ENCODE measurements around the gene TMEM134.
"Not testable (repeated sequence)": the region's sequence is repeated elsewhere in the genome, so short reads cannot be mapped to it uniquely, and the experiment has no call there.

Gene TMEM134

DNA sequence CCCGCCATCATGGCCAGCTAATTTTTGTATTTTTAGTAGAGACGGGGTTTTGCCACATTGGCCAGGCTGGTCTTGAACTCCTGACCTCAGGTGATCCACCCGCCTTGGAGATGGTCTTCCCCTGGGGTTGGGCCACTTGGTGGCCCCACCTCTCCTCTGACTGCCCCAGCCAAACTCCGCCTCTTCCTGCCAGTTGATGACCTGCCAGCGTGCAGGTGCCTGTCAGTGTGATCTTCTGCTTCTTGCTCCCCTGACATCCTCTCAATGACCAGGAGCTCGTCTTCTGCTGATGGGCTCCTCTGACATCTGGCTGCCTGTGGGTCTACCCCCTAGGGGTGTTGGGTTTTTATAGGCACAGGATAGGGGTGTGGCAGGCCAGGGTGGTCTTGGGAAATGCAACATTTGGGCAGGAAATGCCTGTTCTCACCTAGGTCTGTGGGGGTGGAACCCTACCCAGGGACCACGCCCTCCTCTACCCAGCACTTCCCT, 16.9 kb upstream of the TMEM134 start:
- not testable (repeated sequence) for DNase-seq (ENCODE audit: low spot score)

DNA sequence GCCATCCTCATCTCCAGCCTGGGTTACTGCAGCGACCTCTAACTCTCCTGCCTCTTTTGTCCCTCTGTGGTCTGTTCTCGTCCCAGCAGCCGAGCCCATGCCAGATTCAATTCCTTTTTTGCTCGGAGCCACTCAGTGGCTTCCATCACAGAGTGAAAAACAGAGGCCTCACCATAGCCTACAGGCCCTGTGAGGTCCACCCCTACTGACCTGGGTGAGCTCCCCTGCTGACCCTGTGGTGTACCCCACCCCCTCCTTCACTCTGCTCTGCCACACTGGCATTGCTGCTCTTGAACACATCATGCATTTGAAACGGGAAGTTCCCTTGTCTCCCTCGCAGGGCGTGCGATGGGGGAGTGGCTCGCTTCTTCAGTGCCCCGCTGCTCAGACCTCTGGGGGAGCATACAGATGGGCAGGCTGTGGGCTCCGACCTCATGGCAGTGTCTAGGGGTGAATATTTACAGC, 15.8 kb upstream of the TMEM134 start:
- DNase-seq (ENCODE audit: low spot score) = no peak

DNA sequence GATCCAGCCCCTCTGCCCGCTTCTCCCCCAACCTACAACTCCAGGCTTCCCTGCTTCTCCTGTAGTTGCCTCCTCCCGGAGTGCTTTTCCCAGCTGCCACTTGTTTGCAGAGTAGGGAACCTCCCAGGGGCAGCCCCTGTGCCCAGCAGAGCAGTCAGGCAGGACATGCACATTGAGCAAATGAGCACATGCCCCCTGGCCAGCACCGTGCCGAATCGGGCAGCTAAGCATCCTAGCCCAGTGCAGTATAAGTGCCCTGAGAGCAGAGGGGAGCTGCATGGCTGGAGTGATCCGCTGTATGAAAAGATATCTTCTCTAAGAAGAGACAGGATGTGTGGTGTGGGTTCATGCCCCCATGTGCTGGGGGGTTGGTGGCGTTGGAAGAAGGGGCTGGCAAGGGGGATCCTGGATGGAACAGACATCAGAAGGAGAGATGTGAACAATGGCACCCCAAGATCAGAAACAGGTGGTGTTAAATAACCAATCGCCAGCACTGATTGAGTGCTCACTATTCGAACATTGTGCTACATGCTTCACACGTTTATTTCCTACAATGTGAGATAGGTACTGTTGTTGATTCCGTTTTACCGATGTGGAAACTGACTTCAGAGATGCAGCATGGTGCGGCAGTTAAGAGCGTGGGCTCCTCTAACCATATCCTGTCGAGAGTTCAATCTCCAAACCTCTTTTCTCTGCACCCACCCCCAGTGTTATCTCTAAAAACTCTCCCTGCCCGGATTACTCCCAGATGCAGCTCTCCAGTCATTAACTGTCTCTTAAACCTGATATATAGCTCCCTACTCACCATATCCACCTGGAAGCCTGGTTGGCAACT, 15.0 kb upstream of the TMEM134 start:
- no peak for DNase-seq (ENCODE audit: low spot score)

DNA sequence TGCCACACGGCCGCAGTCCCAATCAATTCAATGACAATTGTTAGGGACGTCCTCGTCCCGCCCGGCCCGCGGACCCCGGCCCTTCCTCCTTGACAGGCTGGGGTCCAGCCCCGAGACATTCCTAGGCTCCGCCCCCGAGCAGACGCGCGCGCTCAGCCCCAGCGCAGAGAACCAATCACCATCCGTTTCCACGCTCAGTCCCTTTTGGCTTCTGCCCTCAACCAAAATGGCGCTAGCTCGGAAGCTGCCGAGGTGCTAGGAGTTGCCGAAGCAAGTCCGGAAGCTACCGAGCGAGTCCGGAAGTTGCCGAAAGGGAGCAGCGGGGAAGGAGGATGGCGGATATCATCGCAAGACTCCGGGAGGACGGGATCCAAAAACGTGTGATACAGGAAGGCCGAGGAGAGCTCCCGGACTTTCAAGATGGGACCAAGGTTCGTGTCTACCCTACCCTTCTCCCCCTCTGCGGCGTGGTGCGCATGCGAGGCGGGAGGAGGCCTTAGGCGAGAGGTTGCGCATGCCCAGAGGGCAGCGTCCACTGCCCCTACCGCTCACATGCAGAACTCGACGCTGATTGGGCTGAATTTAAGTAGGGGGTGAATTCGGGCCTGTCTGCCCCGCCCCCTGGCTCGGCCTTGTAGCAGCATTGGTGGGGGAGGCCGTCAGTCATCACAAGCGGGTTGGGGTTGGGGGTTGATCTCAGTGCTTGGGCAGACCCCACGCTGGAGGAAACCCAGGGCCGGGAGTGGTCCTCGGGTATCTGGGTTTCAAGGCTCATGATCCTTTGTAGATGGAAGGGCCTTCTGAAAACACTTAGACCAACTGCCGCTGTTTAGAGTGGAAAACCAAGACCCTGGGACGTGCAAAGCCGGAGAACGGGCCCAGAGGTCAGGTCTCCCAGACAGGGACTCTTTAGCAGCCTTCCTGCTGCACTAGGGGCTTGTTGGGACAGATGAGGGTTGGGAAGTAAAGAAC, 14.1 kb upstream of the TMEM134 start, which contains the start of gene AIP:
AIP (plus strand) TSS at position 200 of the 972 bp plus-strand sequence; CDS start at position 333, 133 bp downstream.
- DNase-seq (ENCODE audit: low spot score) = peak; percentile 100

DNA sequence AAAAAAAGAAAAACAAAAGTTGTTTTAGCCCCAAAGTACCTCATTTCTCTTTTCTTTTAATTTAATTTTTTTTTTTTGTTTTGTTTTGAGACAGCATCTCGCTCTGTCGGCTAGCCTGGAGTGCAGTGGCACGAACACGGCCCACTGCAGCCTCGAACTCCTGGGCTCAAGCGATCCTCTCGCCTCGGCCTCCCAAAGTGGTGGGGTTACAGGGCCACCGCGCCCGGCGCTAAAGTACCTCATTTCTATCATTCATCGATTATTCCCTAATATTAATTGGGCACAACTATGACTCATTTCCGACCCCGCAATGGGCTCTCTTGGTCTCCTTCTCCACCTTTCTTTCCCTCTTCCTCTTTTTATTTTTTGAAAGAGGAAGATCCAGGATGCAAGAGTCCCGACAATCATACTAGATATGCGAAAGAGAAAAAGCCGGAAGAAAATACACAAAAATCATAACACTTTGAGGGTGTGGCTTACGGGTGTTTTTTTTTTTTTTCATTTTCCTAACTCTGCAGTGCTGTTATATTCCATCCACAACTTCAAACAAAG, 13.3 kb upstream of the TMEM134 start:
- DNase-seq (ENCODE audit: low spot score) = no peak

DNA sequence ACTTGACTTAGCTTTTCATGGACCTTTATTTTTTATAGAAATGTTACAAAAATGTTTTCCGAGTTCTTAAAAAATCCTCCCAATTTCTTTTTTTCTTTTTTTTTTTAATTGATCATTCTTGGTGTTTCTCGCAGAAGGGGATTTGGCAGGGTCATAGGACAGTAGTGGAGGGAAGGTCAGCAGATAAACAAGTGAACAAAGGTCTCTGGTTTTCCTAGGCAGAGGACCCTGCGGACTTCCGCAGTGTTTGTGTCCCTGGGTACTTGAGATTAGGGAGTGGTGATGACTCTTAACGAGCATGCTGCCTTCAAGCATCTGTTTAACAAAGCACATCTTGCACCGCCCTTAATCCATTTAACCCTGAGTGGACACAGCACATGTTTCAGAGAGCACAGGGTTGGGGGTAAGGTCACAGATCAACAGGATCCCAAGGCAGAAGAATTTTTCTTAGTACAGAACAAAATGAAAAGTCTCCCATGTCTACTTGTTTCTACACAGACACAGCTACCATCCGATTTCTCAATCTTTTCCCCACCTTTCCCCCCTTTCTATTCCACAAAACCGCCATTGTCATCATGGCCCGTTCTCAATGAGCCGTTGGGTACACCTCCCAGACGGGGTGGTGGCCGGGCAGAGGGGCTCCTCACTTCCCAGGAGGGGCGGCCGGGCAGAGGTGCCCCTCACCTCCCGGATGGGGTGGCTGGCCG, 8.4 kb upstream of the TMEM134 start:
- not testable (repeated sequence) for DNase-seq (ENCODE audit: low spot score)

DNA sequence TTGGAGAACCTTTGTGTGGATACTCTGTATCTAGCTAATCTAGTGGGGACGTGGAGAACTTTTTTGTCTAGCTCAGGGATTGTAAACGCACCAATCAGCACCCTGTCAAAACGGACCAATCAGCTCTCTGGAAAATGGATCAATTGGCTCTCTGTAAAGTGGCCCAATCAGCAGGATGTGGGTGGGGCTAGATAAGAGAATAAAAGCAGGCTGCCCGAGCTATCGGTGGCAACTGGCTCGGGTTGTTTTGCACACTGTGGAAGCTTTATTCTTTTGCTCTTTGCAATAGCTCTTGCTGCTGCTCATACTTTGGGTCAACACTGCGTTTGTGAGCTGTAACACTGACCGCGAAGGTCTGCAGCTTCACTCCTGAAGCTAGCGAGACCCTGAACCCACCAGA, 7.6 kb upstream of the TMEM134 start:
- not testable (repeated sequence) for DNase-seq (ENCODE audit: low spot score)

DNA sequence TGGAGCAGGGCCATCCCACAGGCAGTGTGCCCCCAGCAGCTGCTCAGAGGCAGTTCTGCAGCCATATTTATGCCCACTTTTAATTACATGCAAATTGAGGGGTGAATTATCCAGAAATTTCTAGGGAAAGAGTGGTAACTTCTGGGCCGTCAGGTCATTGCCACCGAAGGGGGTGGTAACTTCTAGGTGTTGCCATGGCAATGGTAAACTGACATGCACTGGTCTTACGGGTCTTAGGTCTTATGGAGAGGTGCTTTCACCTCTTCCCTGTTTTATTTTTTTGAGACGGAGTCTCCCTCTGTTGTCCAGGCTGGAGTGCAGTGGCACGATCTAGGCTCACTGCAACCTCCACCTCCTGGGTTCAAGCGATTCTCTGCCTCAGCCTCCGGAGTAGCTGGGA, 3.8 kb upstream of the TMEM134 start:
- DNase-seq (ENCODE audit: low spot score) = no peak

DNA sequence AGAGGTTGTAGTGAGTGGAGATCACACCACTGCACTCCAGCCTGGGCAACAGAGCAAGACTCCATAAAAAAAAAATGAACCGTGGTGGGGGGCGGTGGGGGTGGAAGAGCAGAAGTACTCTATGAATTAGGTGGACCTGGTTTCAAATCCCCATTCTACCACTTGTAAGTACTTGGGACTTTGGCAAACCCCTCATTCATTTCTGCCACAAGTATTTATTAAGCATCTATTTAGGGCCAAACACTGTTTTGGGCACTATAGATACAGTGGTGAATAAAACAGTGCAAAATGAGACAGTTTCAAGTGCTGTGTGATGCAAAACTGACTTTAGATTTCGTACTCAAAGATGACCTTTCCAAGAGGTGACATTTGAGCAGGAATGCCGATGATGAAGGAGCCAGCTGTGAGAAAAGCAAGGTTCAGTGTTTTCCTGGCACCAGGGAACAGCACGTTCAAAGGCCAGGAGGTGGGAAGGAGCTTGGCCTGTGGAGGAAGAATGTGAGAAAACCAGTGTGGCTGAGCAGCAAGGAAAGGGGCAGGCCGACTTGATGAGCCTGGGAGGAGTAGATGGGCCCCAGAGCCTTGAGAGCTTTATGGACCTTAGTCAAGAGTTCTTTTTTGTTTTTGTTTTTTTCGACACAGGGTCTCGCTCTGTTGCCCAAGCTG, 1.4 kb upstream of the TMEM134 start:
- no peak for DNase-seq (ENCODE audit: low spot score)

DNA sequence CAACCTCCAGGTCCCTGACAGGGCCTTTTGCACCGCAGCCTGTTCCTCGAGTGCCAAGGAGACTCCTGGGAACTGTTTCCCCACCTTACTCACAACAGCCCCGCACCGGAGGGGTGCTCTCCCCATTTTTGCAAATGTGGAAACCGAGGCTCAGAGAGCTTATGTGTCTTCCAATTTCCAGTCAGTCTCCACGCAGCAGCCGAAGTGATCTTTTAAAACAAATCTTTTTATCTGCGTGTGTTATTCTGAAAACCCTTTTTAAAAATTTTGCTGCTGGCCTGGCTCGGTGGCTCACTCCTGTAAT, 409 bp upstream of the TMEM134 start:
- DNase-seq (ENCODE audit: low spot score) = no peak

DNA sequence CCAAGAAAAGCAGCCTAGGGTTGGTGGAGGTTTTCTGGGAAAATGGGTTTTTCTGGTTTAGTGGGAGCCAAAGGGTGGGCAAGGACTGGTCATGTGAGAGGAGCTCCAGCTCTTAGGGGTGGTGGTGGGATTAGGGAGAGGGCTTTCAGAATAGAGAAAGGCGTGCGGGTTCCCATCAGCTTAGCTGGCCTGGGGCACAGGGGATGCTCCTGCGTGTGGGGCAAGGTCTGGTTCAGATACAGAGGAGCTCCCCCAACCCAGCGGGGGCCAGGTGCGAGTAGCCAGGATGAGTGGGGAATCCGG, 644 bp downstream of the TMEM134 start:
- no peak for DNase-seq (ENCODE audit: low spot score)

DNA sequence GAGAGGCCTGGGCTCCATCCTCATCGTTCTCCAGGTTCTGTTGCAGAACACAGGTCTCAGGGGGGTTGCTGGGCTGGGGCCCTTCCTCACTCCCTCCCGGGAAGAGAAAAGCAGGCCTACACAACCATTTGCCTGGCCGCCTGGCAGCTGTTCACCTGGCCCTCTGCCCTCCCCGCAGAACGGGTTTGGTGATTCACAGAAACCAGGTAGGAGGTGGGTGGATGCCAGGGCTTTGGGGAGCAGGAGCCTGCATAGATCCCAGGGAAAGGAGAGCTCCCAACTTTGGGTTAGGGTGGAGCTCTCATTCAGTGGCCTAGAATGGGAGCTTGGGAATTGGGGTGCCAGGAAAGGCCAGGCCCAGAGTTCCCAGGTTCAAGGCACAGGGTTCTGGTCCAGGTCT, 995 bp downstream of the TMEM134 start:
- DNase-seq (ENCODE audit: low spot score) = no peak

DNA sequence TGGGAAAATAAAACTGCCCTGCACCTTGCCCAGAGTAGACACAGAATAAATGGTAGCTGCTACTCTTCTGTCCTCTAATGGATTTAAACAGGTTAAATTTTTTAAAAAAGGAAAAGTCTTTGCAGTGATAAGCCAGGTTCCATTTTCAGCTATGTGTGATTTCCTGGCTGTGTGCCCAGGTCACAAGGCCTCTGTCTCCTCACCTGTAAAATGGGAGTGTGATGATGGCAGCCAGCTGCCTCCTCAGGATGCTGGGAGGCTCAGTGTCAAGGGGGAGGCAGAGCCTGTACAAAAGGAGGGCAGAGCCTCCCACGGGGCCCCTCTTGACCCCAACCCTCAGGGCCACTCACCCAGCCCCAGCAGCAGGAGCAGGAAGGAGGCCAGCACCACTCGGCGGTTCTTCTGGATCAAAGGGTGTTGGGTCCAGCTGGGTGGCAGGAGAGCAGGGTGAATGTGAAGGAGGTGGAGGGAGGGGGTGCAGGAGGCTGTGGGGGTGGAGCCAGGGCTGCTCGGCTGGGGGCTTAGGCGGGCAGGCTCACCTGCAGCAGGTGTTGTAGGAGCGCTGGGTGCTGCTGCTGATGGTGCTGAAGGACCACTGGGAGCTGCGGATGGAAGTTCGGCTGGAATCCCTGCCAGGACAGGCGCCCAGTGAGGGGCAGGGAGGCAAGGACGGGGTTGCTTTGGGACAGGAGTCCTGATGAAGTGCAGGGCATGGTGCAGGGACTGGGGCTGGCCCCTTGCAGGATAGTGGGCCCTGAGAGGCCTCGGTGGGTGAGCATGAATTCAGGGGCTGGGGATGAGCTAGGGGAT, 1.9 kb downstream of the TMEM134 start:
- DNase-seq (ENCODE audit: low spot score) = no peak

DNA sequence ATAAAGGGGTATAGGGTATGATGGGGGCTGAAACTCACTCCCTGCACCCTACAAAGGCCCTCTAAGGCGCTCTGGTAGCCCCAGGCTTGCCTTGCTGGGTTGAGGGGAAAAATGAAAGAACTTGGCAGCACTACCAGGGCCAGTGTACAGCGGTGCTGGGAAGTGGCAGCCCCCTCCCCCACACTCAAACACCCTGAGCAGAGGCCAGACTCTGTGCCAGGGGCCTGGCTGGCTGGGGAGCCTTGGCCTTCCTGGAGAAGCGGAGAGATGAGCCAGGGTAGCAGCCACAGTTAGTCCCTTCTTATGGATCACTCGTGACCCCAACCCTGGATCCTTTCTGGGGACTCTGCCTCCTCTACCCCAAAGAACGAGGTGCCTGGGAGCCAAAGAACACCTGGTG, 2.7 kb downstream of the TMEM134 start:
- DNase-seq (ENCODE audit: low spot score) = no peak

DNA sequence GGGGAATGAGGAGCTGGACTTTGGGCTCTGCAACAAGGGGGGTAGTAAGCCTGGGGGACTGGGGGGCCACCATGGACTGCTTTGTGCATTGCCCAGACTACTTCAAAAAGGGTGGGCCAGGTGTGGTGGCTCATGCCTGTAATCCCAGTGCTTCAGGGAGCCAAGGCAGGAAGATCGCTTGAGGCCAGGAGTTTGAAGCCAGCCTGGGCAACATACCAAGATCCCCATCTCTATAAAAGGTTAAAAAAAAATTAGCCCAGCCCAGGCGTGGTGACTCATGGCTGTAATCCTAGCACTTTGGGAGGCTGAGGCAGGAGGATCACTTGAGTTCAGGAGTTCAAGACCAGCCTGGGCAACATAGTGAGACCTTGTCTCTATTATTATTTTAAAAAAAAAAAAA, 3.5 kb downstream of the TMEM134 start:
- DNase-seq (ENCODE audit: low spot score) = not testable (repeated sequence)

DNA sequence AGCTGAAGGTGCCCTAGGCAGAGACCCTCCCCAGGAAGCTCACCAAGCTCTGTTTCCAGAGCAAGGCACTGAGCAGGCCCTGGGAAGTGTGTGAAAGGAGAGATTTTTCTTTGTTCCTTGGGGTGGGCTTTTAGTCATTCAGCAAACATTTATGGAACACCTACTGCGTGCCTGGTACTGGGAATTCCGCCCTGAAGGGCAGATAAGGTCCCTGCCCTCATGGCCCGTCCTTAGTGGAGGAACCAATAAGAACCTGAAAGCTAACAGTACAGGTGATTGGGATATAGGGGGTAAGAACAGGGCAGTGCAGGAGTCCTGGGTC, 3.9 kb downstream of the TMEM134 start:
- DNase-seq (ENCODE audit: low spot score) = no peak

DNA sequence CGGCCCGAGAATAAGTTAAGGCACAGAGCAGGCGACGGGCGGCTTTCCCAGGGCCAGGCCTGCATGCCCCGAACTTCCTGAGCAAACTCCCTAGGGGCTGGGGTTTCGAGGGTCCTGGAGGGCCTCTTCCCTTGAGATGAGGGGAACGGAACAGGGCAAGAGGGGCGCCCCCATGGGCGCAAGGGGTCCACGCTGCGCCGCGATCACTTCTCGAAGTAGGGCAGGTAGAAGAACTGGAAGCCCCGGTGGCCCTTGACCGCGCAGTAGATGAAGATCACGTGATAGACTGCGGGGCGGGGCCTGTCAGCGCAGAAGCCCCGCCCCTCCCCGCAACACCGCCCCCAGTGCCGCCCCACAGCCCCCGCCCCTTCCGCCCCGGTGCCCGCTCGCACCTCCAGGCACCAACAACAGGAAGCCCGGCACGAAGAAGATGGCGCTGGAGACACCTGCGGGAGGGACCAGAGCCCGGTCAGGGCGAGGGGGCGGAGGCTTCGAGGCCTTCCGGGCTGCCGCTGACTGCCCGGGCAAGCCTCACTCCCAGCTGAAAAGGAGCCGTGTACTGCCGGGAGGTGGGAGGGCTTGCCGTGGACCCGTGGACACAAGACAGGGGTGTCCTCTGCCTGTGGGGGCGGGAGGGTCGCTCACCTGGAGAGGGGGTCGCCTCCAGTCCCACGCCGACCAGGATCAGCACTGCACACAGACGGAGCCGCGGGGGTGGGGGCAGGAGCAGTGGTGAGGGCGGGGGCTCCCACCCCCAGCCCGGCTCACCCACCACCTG, 4.5 kb downstream of the TMEM134 start:
- DNase-seq (ENCODE audit: low spot score) = peak; percentile 90

DNA sequence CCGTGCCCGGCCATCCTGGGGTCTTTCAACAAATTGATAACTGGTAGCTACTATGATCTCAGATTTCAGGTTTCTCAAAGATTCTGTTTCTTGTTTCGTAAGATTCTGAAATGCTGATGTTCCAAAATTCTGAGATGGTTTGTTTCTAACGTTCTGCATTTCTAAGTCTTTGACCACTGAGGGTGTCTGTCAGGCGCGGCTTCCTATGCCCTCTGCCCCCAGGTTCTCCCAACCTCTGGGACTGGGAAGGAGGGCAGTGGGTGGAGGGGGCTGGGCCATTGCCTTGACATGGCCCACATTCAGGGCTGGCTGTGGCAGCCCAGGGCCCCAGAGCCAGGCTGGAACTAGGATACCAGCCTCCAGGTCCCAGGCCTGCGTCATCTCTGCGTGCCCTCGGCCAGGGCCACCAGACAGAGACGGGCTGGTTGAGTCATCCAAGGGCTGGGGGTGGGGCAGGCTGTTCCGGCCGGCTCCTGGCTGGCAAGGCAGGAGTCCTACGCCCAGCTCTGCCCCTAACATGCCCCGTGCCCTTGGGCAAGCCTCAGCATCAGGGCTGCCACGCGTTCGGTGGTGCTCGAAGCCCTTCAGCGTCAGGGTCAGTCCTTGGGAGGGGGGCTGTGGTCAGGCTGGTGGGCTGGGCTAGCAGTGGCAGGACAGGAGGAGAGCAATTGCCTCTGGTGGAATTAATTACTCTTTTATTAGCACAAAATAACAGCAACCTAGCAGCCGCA, 5.2 kb downstream of the TMEM134 start:
- DNase-seq (ENCODE audit: low spot score) = peak; percentile 90

DNA sequence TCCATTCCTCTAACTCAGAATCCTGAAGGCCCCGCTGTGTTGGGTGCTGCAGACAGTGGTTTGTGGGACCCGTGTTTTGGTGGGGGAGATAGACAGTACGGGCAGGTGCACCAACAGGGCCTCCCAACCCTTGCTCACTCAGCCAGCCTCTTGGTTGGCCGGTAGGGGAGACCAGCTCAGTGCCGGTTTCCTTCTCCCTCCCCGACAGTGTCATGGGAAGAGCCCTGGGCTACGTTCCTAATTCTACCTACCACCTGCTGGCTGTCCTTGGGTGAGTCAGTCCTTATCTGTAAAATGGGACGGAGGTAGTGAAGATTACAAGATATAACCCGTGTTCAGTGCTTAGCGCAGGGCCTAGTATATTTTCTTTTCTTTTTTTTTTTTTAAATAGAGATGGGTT, 5.9 kb downstream of the TMEM134 start:
- no peak for DNase-seq (ENCODE audit: low spot score)
